Subcutaneous preadipocyte (primary cell): ENCODE results near the gene SLC9A5. TPM values are rescaled to one million over a fixed set of nuclear protein-coding genes. Genes with fewer than 3 reads are reported as not detected.

Experiments
- small RNA-seq: library from RNA; depleted of rRNA; stranded (forward); fragments of <200 nt; gene quantifications from one replicate; pipeline ENCODE3, GENCODE V24; 2012
- total RNA-seq: library from RNA; depleted of rRNA; stranded (reverse); fragments of >200 nt; gene quantifications from 2 replicates; pipeline ENCODE4 v1.2.3, GENCODE V29; 2012

SLC9A5 gene, protein sequence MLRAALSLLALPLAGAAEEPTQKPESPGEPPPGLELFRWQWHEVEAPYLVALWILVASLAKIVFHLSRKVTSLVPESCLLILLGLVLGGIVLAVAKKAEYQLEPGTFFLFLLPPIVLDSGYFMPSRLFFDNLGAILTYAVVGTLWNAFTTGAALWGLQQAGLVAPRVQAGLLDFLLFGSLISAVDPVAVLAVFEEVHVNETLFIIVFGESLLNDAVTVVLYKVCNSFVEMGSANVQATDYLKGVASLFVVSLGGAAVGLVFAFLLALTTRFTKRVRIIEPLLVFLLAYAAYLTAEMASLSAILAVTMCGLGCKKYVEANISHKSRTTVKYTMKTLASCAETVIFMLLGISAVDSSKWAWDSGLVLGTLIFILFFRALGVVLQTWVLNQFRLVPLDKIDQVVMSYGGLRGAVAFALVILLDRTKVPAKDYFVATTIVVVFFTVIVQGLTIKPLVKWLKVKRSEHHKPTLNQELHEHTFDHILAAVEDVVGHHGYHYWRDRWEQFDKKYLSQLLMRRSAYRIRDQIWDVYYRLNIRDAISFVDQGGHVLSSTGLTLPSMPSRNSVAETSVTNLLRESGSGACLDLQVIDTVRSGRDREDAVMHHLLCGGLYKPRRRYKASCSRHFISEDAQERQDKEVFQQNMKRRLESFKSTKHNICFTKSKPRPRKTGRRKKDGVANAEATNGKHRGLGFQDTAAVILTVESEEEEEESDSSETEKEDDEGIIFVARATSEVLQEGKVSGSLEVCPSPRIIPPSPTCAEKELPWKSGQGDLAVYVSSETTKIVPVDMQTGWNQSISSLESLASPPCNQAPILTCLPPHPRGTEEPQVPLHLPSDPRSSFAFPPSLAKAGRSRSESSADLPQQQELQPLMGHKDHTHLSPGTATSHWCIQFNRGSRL
- 1.1 and 2.5 TPM in 2 replicates for total RNA-seq

DNA sequence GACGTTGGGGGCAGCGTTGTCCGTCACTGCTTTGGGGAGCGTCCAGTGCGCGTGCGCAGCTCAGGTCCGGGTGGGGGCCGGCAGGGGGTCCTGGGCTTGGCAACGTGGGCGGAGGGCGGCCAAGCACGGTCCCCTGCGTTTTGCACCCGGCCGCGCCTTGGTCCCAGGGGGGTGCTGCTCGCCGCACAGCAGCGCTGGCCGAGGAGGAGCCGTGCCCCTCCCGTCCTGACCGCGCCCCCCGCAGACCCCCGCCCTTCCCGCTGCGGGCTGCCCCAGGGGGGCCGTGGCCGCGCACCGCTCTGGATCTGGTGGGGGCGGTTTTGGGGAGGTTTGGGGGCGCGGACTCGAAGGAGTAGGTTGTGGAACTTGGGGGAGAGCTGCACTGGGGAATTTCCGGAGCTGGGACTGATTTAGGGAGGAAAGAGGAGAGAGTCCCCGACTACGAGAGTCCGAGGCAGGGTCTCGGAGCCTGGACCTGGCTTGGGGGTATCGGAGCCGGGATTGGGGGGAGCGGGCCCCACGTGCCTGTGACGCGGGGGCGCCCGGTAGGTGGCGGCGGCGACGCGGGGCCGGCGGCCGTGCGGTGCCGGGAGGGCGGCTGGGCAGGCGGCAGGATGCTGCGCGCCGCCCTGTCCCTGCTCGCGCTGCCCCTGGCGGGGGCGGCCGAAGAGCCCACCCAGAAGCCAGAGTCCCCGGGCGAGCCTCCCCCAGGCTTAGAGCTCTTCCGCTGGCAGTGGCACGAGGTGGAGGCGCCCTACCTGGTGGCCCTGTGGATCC, at the start of gene SLC9A5:
TSS of gene SLC9A5 (plus strand) at position 579 of the 777 bp plus-strand sequence. CDS start at position 615, 36 bp downstream.

DNA sequence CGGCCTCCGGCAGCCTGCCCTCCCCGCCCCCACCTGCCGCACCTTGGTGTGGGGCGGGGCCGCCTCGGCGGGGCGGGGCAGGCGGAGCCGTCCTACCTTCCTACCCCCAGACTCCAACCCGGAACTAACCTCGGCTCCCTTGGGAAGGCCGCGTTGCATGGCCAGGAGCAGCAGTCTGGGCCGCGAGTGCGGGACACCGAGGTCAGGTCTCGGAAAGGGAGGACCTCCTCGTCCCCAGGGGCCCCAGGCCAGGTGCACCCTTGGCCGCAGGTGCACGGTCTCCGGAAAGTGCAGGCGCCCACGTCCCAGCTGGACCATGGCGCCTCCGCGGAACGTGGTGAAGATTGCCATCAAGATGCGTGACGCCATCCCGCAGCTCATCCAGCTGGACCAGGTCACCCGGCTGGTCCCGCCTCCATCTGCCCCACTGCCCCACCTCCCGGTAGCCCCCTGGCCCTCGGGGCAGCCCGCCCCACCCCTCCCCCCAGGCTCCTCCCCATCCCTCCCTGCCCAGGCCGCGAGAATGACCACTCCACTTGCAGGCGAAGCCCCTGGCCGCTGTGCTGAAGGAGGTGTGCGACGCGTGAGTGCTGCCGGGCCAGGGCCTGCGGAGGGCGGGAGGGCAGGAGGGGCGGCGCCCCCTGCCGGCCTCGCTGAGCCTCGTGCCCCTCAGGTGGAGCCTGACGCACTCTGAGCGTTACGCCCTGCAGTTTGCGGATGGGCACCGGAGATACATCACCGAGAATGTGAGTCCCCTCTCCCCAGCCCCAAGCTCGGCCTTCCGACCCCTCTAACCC, 49.6 kb upstream of the SLC9A5 start, which contains the start of gene ELMO3:
TSS of gene ELMO3 (plus strand) at position 121 of the 797 bp plus-strand sequence. CDS start at position 317, 196 bp downstream.

DNA sequence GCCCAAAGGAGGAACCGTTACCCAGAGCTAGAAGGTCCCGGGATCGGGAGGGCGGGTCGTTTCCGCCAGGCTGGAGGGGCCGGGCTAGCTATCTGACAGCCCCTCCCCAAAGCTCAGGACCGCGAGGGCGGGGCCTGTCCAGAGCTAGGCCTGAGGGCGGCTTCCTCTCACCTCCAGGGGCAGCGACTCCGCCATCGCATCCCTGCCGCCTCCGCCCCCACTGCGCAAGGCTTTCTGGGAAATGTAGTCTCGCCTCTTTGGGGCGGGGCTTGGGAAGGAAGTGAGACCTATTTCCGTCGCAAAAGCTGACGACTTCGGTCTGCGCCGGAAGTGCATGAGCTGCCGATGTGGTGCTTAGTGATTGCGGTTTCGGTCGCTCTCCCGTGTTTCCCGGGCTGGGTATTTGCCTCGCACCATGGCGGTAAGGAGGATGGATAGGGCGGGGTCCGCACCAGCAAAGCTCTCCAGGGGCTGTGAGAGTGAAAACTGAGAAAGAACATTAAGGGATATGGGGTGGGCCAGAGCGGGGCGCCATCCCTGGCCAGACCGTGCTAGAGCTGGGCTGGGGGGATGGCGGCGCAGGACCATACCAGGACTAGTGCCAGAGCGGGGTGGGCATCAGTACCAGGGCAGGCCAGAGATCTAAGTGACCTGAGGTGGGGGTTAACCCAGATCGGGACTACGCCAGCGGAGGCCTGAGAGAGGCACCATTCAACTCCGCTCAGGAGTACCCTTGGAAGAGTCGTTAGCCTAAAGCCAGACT, 21.8 kb upstream of the SLC9A5 start, which contains the start of gene TMEM208:
TSS of gene TMEM208 (plus strand) at position 327 of the 763 bp plus-strand sequence. CDS start at position 416, 89 bp downstream.

DNA sequence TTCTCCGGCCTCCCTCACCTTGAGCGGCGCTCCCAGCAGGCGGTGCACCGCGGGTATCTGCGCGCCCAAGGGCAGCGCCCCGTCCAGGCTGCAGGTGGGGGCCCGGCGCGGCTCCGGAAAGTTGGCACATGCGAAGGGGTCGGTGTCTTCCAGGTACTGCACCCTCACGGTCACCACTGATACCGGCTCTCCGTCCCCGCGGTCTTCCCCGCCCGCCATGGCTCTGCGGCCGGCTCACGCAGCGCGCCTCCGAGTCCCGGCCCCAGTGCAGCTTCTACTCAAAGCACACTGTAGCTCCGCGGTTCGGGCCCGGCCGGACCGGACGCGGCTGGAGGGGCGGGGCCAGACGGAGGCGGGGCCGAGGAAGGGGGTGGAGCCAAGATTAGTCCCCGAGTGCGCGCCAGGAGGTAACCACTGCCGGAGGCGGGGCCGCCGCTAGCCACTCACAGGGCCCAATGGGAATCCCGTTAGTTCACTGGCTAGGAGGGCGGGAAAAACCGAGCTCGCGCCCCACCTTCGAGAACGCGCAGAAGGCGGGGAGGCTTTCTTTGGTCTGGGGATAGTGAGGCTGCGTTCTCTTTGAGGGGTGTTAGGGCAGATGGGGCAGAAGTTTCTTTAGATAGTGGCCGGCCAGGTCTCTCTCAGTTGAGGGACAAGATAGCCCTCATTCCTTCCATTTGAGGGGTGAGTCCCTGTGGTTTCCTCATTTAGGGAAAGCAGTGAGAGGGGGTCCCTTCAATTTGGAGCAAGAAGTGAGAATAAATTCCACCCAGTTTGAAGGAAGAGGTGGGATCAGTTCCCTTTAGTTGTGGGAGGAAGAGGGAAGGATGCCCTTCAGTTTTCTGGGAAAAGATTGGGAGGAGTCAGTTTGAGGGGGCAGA, 1.3 kb upstream of the SLC9A5 start, which contains the start of gene FHOD1:
TSS of gene FHOD1 (minus strand) at position 290 of the 881 bp plus-strand sequence. CDS start at position 219, 71 bp downstream.

DNA sequence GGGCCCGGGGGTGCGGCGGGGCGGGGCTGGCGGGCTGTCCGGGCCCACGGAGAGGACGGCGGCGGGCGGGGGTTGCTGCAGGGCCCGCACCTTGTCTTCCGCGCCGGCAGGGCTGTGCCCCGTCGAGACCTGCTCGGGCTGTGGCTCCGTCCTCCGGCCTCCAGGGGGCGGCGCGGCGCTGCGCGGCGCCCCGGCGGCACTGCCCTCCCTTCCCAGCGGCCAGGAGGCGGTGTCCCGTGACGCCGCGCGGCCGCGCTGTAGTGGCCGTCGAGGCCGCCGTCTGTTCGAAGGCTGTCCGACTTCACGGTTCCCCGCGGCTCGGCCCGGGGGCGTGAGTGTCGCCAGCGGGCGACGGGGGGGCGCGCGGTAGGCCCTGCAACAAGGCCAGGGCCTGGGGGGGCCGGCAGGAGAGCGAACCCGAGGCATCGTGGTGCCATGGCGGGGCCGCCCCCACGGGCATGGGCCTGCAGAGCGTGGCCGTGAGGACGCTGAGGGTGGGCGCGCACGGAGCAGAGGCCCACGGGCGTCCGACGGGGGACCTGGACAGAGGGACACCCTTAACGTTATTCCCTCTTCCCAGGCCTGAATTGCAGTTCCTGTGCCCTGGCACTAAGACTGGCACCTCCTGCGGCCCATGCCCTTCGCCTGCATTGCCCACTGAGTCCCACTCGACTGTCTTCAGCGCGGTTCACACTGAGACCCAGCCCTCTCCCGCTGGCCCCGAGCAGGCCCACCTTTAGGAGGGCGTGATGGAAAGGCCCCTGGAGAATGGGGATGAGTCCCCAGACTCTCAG, 30.7 kb downstream of the SLC9A5 start, which contains the start of gene PLEKHG4:
TSS of gene PLEKHG4 (plus strand) at position 237 of the 794 bp plus-strand sequence. CDS start at position 750, 513 bp downstream.

Small RNAs within 50 kb of the gene (small RNA-seq; reads per million reads assigned to genes)
- gene MIR328: 1.4 reads per million, percentile 69 among the genes with 10 or more reads in this experiment

Other genes with a start within 250 kb of the SLC9A5 start
- 49.2 and 85.2 TPM in 2 replicates for gene CBFB, start 219.8 kb upstream of the SLC9A5 start, total RNA-seq
- gene PHAF1, start 139.0 kb upstream of the SLC9A5 start, total RNA-seq: 11.4 and 14.9 TPM in 2 replicates
- 15.4 and 23.1 TPM in 2 replicates for gene B3GNT9, start 98.0 kb upstream of the SLC9A5 start, total RNA-seq
- gene TRADD, start 89.1 kb upstream of the SLC9A5 start, total RNA-seq: 12.1 and 14.7 TPM in 2 replicates
- 10.8 and 19.5 TPM in 2 replicates for gene FBXL8, start 89.0 kb upstream of the SLC9A5 start, total RNA-seq
- gene HSF4, start 84.2 kb upstream of the SLC9A5 start, total RNA-seq: 2.7 and 6.2 TPM in 2 replicates
- gene NOL3, start 78.4 kb upstream of the SLC9A5 start, total RNA-seq: 5.9 and 7.3 TPM in 2 replicates
- 12.9 and 17.8 TPM in 2 replicates for gene MATCAP1, start 65.0 kb upstream of the SLC9A5 start, total RNA-seq
- gene EXOC3L1, start 58.8 kb upstream of the SLC9A5 start, total RNA-seq: not detected in 2 replicates
- gene E2F4, start 56.8 kb upstream of the SLC9A5 start, total RNA-seq: 68.3 and 88.0 TPM in 2 replicates
- 0.37 and 0.59 TPM in 2 replicates for gene ELMO3, start 49.8 kb upstream of the SLC9A5 start, total RNA-seq
- 17.8 and 25.4 TPM in 2 replicates for gene TMEM208, start 21.8 kb upstream of the SLC9A5 start, total RNA-seq
- 31.6 and 50.6 TPM in 2 replicates for gene FHOD1, start 1.5 kb upstream of the SLC9A5 start, total RNA-seq
- gene PLEKHG4, start 30.6 kb downstream of the SLC9A5 start, total RNA-seq: 63.2 and 69.0 TPM in 2 replicates
- gene KCTD19, start 77.8 kb downstream of the SLC9A5 start, total RNA-seq: not detected in 2 replicates
- gene LRRC36, start 77.8 kb downstream of the SLC9A5 start, total RNA-seq: not detected in 2 replicates
- gene TPPP3, start 144.5 kb downstream of the SLC9A5 start, total RNA-seq: 0.37 and 0.98 TPM in 2 replicates
- gene ZDHHC1, start 167.5 kb downstream of the SLC9A5 start, total RNA-seq: 9.2 and 9.8 TPM in 2 replicates
- gene HSD11B2, start 182.1 kb downstream of the SLC9A5 start, total RNA-seq: 0.59 TPM in 1 of 2 replicates, not detected in the other
- 110 and 129 TPM in 2 replicates for gene ATP6V0D1, start 232.2 kb downstream of the SLC9A5 start, total RNA-seq
- gene AGRP, start 234.6 kb downstream of the SLC9A5 start, total RNA-seq: not detected in 2 replicates